ENCODE measurements around the gene PCID2.
A peak's percentile ranks its signal among the peaks of the same experiment; 100 is the strongest.
"Not testable (repeated sequence)": the region's sequence is repeated elsewhere in the genome, so short reads cannot be mapped to it uniquely, and the experiment has no call there.

The PCID2 gene

DNA sequence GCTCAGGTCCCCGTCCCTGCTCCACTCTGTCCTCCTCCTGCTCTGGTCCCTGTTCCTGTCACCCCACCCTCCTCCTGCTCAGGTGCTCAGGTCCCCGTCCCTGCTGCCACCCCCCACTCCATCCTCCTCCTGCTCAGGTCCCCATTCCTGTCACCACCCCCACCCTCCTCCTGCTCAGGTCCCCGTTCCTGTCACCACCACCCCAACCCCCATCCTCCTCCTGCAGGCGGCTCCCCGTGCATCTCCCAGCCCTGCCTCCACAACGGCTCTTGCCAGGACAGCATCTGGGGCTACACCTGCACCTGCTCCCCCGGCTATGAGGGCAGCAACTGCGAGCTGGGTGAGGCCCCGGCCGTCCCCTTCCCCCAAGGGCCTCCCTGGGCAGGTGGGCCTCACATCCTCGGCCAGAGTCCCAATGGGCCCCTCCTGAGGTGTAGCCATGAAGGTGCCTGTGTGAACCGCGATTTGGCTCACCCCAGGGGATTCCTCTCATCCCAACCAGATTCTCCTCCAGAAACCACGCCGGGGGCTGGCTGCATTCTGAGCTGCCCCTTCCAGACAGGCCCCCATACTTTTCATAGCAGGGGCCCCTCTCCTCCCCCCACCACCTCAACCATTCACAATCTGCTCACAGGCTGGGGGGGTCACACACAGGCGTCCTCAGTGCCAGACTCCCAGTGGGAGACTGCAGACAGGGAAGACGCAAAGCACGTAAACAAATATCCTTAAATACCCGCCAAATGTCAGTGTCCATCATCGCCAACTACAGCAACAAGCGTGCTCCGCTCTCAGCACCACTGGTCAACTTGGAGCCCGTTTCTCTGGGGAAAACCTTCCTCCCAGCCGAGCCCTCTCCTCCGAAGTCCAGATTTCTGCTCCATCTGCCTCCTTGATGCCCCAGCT lies 45.4 kb downstream of the PCID2 start:
- no peak for DNase-seq

DNA sequence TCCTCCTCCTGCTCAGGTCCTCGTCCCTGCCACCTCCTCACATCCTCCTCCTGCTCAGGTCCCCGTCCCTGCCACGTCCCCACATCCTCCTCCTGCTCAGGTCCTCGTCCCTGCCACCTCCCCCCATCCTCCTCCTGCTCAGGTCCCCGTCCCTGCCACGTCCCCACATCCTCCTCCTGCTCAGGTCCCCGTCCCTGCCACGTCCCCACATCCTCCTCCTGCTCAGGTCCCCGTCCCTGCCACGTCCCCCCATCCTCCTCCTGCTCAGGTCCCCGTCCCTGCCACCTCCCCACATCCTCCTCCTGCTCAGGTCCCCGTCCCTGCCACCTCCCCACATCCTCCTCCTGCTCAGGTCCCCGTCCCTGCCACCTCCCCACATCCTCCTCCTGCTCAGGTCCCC lies 46.5 kb downstream of the PCID2 start:
- not testable (repeated sequence) for DNase-seq

DNA sequence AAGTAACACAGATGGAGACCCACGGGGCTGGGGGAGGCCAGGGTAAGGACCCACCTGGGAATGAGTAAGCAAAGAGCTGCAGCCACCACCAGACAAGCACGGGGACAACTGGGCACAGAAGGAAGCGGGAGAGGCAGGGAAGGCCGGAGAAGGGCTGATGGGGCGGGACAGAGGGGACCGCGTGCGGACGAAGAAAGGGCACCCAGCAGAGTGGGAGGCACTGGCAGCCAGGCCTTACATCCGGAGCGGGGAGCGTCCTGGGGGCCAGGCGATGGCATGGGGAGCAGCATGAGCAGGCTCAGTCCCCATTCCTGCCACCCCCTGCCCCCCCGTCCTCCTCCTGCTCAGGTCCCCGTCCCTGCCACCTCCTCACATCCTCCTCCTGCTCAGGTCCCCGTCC lies 47.0 kb downstream of the PCID2 start:
- no peak for DNase-seq

DNA sequence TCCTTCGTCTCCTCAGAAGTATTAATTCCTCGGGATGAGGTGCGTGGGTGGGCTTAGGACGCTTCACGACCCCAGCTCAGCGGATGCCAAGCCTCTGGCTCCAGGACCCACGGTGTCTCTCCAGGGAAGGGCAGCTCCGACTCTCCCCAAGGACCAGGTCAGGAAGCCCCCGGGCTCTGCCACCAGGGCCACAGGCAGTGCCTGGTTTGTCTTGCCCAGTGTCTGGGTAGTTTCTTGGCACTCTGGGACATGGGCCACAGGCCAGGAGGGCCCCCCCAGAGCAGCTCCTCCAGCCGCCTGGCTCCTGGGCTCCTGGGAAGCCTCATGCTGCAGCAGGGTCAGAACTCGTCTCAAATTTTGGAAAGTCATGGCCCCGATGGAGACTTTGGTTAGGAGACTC lies 47.5 kb downstream of the PCID2 start:
- no peak for DNase-seq

DNA sequence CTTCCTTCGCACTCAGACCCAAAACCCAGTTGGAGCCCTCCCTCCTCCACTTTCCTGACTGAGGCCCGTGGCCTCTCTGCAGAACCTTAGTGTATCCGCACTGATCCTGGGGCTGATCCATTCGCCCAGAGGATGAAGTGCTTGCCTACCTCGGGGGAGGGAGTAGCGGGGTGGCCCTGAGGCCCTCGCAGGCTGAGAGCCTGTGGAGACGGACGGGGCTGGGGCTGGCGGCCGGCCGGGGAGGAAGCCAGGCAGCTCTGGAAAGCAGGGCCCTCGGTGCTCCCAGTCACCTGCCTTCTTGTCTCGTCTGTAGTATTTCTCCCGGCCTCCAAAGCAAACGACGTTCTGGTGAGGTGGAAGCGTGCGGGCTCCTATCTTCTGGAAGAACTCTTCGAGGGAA lies 48.8 kb downstream of the PCID2 start:
- no peak for DNase-seq

DNA sequence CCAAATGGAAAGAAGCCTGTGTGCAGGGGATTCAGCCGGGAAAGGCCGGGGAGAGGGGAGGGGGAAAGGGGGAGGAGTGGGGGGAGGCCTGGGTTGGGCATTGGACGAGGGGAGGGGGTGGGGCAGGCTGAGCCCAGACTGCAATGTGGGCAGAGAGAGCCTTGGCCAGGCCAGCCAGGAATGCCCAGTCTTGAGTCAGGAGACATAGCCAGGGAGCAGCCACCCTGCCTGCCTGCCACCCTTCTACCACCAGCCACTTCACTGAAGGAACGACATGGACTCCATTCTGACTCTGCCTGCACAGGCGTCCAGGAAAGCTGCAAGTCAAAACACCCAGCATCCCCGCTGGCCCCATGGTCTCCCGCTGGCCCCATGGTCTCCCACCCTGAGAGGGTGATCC lies 49.5 kb downstream of the PCID2 start:
- DNase-seq = no peak

DNA sequence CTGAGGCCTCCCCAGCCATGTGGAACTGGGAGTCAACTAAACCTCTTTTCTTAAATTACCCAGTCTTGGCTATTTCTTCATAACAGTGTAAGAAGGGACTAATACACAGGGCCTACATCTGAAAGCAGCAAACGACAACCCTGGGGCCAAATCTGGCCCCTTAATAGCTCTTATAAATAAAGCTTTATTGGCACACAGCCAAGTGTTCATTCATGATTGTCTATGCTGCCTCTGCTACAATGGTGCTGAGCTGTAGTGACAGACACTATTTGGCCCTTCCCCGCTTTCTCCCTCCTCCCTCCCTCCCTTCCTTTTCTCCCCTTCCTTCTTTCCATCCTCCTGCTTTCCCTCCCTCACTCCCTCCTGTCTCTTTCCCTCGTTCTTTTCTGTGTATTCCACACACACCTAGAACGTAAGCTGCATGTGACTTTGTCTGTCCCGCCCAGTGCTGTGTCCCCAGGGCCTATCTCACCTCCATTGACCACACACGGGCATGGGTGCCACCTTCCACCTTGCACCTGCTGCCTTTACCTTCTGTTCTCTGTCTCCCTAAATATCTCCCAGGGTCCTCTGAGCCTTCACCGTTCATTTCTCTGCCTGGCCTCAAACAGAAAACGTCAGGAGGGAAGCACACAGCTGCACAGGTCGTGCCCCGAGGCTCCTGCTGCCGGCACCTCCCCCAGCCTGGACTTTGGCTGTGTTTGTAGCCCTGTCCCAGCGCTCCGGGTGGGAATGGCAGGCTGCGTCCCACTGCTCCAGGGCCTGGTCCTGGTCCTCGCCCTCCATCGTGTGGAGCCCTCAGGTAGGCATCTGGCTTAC lies 50.3 kb downstream of the PCID2 start, which contains the start of gene PROZ:
TSS of gene PROZ (plus strand) at position 720 of the 819 bp plus-strand sequence. CDS start at position 733, 13 bp downstream.
- DNase-seq = no peak

DNA sequence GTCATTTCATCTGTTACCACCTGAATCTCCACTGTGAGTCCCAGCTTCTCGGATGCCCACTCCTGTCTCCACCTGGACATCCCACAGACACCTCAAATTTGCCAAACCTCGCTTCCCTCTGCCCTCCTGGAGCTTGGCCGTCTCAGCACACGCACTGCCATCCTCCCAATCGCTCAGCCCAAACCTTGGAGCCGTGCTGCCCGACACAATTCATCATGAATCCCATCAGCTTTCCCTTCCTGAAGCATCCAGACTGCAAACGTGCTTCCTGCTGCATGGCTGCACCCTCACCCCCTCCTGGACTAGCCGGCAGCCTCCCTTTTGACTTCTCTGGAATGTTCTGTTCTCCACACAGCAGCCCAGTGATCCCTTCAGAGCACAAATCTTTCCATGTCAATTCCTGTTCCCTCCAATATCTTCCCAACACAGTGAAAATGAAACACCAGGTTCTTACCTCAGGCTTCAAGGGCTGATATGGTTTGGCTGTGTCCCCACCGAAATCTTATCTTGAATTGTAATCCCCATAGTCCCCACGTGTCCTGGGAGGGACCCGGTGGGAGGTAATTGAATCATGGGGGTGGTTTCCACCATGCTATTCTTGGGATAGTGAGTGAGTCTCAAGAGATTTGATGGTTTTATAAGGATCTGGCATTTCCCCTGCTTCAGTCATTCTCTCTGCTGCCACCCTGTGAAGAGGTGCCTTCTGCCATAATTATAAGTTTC lies 51.1 kb downstream of the PCID2 start:
- no peak for DNase-seq

DNA sequence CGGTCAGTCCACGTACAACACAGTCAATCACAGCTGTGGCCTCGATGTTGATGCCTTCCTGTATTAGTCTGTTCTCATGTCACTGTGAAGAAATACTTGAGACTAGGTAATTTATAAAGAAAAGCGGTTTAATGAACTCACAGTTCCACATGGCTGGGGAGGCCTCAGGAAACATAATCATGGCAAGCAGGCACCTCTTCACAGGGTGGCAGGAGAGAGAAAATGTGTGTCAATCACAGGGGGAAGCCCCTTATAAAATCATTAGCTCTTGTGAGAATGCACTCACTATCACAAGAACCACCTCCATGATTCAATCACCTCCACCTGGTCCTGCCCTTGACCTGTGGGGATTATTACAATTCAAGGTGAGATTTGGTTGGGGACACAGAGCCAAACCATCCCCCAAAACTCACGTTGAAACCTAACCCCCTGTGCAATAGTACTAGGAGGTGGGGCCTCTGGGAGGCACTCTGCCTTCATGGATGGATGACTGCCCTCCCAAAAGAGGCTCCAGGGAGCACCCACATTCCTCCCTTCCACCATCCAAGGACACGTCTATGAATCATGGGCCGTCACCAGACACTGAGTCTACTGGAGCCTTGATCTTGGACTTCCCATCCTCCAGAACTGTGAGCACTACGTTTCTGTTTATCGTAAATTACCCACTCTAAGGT lies 52.4 kb downstream of the PCID2 start:
- DNase-seq = no peak

DNA sequence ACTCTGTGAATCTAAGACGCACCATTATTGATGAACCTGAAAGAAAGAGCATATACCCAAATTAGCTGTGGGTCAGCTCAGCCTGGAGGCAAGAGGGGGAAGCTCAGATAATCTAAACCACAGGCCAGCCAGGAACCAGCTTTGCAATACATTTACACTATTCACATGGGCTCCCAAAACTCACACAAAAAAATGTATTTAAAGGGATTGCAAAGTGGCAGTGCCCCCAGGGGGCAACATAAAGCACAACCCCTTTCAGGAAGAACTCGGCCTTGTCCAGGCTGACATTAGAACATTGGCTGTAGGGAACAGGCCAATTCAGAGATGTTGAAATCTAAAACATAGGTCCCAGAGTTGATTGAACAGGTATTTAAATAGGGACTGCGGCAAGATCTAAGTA lies 53.3 kb downstream of the PCID2 start:
- DNase-seq = no peak

DNA sequence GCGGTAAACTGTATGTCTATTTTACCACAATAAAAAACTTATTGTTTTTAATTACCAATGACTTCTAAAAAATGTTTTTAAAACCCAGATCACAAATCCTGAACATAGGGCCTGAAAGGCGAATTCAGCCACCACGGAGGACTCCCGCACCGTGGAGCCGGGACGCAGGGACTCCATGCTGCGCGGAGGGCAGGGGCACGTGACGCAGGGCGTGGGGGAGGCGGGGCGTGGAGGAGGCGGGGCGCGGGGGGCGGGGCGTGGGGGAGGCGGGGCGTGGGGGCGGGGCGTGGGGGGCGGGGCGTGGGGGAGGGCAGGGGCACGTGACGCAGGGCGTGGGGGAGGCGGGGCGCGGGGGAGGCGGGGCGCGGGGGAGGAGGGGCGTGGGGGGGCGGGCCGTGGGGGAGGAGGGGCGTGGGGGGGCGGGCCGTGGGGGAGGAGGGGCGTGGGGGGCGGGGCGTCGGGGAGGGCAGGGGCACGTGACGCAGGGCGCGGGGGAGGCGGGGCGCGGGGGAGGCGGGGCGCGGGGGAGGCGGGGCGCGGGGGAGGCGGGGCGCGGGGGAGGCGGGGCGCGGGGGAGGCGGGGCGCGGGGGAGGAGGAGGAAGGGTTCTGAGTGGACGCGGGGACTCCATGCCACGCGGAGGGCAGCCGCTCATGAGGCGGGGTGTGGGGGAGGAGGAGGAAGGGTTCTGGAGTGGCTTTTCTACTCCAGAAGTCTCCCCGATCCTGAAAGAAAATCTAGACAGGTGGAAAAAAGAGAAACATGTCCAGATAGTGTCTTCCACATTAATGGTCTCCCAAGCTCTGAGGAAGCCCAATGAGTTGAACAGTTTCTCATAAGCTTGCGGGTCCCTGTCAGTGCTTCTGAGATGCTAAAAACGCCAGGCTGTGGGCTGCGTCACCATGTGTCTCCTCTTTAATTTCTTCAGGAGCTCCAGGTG lies 54.4 kb downstream of the PCID2 start:
- peak; percentile 87 for DNase-seq

DNA sequence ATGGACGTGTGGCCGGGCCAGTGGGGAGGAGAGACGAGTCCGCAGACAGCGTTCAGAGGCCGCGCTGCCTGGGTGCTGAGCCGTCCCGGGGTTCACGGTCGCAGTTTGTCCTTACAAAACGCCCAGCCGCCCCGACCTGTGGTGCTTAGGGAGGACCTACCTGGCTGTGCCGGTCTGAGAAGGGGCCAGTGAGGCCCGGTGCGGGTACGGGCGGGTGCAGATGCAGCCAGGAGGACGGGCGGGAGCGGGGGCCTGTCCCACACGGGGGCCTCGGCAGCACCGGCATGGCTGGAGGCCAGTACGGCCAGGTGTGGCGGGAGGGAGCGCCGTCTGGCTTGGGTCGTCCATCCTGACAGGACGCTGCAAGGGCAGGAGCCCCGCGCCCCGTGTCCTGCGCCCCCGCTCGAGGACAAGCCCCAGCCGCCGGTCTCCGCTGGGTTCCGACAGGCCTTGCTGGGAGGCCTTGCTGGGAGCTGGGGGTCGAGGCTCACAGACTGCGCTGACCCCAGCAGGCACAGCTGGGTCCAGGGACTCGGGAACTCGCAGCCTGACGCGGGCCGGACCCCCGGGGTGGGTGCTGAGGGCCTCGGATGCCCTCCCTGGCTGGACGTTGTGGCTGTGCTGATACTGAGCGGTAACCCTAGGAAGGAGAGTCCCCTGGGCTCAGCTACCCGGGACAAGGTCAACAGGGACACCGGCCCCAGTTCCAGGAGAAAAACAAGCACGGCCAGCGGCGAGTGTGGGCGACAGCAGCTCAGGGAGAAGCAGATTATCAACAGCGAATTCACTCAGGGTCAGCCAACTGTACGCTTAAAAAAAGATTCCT lies 55.3 kb downstream of the PCID2 start:
- DNase-seq = peak; percentile 45

DNA sequence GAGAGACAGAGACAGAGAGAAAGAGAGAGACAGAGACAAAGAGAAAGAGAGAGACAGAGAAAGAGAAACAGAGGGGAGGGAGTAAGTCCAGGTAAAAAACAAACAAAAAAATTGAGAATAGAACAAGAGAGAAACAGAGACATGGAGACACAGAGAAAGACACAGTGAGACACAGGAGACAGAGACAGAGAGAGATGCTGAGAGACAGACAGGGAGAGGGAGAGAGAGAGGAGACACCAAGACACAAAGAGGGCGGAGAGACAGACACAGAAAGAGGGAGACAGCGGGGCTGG lies 55.8 kb downstream of the PCID2 start:
- DNase-seq = no peak

DNA sequence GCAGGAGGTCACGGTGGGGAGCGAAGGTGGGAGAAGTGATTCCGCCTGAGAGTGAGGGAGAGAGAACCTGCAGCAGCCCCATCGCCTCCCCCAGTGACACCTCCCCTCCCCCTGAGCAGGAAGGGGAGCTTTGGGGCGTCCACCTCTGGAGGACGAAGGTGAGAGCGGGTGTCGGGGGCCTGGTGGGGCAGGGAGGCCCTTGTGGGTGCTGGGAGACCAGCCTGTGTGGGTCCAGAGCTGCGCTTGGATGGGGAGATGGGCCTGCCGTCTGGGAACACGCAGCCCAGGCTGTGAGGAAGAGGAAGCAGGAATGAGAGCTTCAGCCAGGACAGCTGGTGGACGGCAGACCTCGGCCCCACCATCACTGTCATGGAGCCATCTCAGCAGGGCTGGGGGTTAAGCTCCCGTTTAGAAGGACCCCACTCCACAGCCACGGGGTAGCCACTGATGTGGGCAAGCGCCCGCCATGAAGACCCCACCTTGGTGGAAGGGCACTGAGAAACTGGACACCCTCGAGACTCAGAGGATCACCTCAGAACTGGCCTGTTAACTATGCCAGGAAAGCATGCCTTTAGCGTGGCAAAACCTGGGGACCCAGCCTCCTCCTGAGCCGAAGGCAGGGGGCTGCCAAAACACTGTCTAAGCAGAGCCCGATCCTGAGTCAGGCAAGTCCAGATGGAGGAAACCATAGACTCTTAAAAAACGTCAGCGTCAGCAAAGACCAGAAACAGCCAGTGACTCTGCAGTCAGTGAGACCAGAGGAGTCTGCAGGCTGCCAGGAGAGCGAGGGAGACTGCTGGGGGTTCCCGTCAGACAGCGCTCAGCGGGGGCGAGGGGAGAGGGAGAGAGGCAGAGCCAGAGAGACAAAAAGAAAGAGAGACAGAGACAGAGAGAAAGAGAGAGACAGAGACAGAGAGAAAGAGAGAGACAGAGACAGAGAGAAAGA lies 56.5 kb downstream of the PCID2 start:
- no peak for DNase-seq

DNA sequence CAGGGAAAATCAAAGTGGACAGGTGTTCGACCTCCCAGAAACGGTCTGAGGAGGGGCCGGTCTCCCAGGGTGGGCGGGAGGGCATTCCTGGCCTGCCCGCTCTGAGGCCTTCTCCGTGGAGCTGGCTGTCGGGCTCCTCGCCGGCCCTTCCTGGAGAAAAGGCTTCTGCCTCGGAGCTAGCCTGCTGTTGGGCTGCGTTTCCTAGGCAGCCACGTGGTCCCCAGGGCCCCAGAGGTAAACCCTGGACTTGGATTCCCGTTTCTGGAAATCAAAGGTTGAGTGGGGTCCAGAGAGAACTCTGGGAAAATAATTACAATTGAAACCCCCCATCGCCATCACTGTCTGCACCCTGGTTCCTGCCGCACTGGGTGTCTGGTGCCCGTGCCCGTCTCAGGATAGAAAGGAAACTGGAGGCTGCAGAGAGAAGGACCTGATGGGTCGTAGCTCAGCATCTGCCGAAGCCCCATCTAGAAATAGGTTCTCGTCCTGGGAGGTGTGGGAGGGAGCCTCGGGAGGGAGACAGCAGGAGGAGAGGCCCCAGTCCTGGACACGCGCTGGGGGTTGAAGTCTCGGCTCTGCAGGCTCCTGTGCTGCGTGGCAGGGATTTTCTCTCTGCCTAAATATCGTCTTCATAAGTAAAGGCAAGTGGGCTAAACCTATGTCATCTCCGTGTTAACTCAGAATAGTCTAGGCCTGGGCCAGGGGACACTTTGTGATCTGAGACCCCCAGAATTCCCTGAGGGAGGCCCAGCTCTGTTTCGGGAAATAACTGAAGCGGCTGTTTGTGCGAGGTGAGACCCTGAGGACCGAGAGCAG lies 57.7 kb downstream of the PCID2 start:
- DNase-seq = no peak

DNA sequence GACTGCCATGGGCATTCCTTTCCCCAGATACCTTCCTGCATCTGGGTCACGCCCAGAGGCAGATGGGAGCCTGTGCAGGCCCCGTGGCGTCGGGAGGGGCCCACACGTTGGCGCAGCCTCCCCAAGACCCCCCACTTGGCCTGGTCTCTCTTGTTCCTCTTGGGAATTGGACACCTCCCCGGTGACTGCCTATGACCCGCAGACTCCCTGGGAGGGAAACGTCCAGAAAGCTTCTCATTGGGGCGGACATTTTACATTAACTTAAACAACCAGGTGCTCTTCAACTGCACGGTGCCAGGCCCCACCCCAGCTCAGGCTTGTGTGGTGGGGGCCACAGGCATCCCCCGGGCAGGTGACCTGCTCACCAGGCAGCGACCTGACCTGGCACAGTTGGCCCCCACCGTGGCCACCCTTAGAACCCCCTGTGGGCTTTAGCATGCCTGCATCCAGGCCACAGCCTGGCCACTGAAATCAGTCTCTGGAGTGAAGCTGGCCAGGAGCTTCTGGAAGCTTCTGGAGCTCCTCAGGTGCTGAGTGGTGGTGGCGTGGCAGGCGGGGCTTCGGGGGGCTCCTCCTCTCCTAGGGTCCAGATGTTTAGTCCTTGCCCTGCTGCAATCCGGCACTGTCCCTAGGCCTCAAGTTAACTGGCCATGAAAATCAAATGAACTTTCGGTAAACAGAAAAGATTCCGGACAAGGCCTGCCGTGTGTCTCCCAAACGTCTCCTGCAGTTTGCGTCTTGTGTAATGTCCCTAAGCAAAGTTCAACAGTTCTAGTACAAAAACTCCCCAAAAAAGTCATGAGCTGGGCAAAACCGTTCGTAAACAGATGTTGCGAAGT lies 58.5 kb downstream of the PCID2 start:
- no peak for DNase-seq

DNA sequence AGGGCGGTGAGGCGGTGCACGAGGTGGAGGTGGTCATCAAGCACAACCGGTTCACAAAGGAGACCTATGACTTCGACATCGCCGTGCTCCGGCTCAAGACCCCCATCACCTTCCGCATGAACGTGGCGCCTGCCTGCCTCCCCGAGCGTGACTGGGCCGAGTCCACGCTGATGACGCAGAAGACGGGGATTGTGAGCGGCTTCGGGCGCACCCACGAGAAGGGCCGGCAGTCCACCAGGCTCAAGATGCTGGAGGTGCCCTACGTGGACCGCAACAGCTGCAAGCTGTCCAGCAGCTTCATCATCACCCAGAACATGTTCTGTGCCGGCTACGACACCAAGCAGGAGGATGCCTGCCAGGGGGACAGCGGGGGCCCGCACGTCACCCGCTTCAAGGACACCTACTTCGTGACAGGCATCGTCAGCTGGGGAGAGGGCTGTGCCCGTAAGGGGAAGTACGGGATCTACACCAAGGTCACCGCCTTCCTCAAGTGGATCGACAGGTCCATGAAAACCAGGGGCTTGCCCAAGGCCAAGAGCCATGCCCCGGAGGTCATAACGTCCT lies 59.4 kb downstream of the PCID2 start:
- DNase-seq = no peak
